Trophoblast cell (in vitro differentiated cells and primary cell): ENCODE measurements around the gene LHFPL2.
"Not testable (repeated sequence)": the region's sequence is repeated elsewhere in the genome, so short reads cannot be mapped to it uniquely, and the experiment has no call there.

Experiments
- DNase-seq, 2 donors: peaks; one replicate each; pipeline ENCODE4 v3.0.0-alpha.2; 2016
- H2AFZ ChIP-seq: 2 replicates; pipeline ENCODE4 v1.6.1; 2013; ENCODE audit warnings: low read length, moderate library complexity, mild to moderate bottlenecking; ENCODE audit not compliant: insufficient read depth, poor library complexity
- H2AK5ac ChIP-seq: 2 replicates; pipeline ENCODE4 v1.6.1; 2013; ENCODE audit warnings: mild to moderate bottlenecking, low read length
- H2BK120ac ChIP-seq: 2 replicates; pipeline ENCODE4 v1.6.1; 2013; ENCODE audit warnings: low read length, mild to moderate bottlenecking, moderate library complexity; ENCODE audit not compliant: insufficient read depth, poor library complexity
- H2BK12ac ChIP-seq: 2 replicates; pipeline ENCODE4 v1.6.1; 2013; ENCODE audit warnings: mild to moderate bottlenecking, low read length, moderate library complexity
- H2BK5ac ChIP-seq: 2 replicates; pipeline ENCODE4 v1.6.1; 2013; ENCODE audit warnings: low read length, low read depth, moderate library complexity, mild to moderate bottlenecking; ENCODE audit not compliant: poor library complexity
- H3K14ac ChIP-seq: 2 replicates; pipeline ENCODE4 v1.6.1; 2013; ENCODE audit warnings: mild to moderate bottlenecking, low read length
- H3K18ac ChIP-seq: 2 replicates; pipeline ENCODE4 v1.6.1; 2013; ENCODE audit warnings: mild to moderate bottlenecking, low read length
- H3K23ac ChIP-seq: 2 replicates; pipeline ENCODE4 v1.6.1; 2013; ENCODE audit warnings: low read length
- H3K27ac ChIP-seq: 2 replicates; pipeline ENCODE4 v1.5.1; 2013; ENCODE audit warnings: low read depth, mild to moderate bottlenecking, inconsistent platforms, low read length, moderate library complexity
- H3K27me3 ChIP-seq: 2 replicates; pipeline ENCODE4 v1.6.1; 2013; ENCODE audit warnings: inconsistent platforms, mild to moderate bottlenecking, low read length, moderate library complexity; ENCODE audit not compliant: insufficient read depth
- H3K36me3 ChIP-seq, 2 experiments: 1 replicate in 1 of 2; 2 replicates in 1 of 2; pipeline ENCODE4 v1.6.1; 2013; ENCODE audit warnings: low read length in 2 of 2, mild to moderate bottlenecking in 2 of 2, moderate library complexity in 1 of 2; ENCODE audit not compliant: insufficient read depth in 2 of 2, control insufficient read depth in 1 of 2
- H3K4ac ChIP-seq: 2 replicates; pipeline ENCODE4 v1.6.1; 2013; ENCODE audit warnings: low read depth, mild to moderate bottlenecking, low read length, moderate library complexity
- H3K4me1 ChIP-seq, 2 experiments: 1 replicate in 1 of 2; 2 replicates in 1 of 2; pipeline ENCODE4 v1.6.1; 2013; ENCODE audit warnings: low read length in 2 of 2, mild to moderate bottlenecking in 2 of 2, moderate library complexity in 1 of 2; ENCODE audit not compliant: insufficient read depth in 2 of 2, control insufficient read depth in 1 of 2
- H3K4me2 ChIP-seq: 2 replicates; pipeline ENCODE4 v1.6.1; 2013; ENCODE audit warnings: inconsistent platforms, mild to moderate bottlenecking, low read length, moderate library complexity
- H3K4me3 ChIP-seq: 2 replicates; pipeline ENCODE4 v1.5.1; 2013; ENCODE audit warnings: mild to moderate bottlenecking, low read depth, low read length, inconsistent platforms
- H3K79me1 ChIP-seq: one replicate; pipeline ENCODE4 v1.6.1; 2013; ENCODE audit warnings: low read length
- H3K79me2 ChIP-seq: 2 replicates; pipeline ENCODE4 v1.6.1; 2013; ENCODE audit warnings: low read length, mild to moderate bottlenecking; ENCODE audit not compliant: control insufficient read depth, insufficient read depth, poor library complexity
- H3K9ac ChIP-seq: 2 replicates; pipeline ENCODE4 v1.6.1; 2013; ENCODE audit warnings: mild to moderate bottlenecking, low read length
- H3K9me3 ChIP-seq: 2 replicates; pipeline ENCODE4 v1.6.1; 2013; ENCODE audit warnings: low read depth, mild to moderate bottlenecking, control low read depth, inconsistent platforms, low read length; ENCODE audit not compliant: insufficient read depth
- H4K12ac ChIP-seq: 2 replicates; pipeline ENCODE4 v1.6.1; 2013; ENCODE audit warnings: low read depth, mild to moderate bottlenecking, low read length, moderate library complexity
- H4K8ac ChIP-seq: 2 replicates; pipeline ENCODE4 v1.6.1; 2013; ENCODE audit warnings: low read depth, mild to moderate bottlenecking, low read length, moderate library complexity
- H4K91ac ChIP-seq: one replicate; pipeline ENCODE4 v1.6.1; 2013; ENCODE audit warnings: low read depth, mild to moderate bottlenecking, low read length, moderate library complexity
- WGBS: extraction: QIAGEN DNeasy Blood & Tissue Kit; methylation state at CpG from one replicate; pipeline ENCODE4 v1.1.7; 2013; ENCODE audit warnings: missing lambda C conversion rate; ENCODE audit not compliant: insufficient read length, insufficient coverage; ENCODE audit errors: extremely low coverage; 5-methylcytosine and 5-hydroxymethylcytosine counted together

LHFPL2 gene

DNA sequence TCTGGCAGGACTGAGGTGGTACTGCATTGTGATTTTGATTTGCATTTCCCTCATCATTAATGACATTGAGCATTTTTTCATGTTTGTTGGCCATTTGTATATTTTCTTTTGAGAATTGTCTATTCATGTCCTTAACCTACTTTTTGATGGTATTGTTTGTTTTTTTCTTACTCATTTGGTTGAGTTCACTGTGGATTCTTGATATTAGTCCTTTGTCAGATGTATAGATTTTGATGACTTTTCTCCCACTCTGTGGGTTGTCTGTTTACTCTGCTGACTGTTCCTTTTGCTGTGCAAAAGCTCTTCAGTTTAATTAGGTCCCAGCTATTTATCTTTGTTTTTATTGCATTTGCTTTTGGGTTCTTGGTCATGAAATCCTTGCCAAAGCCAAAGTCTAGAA, 25.3 kb upstream of the LHFPL2 start:
- H3K9me3 ChIP-seq, H3K4me3 ChIP-seq, H4K12ac ChIP-seq, H2BK5ac ChIP-seq, H3K27me3 ChIP-seq, H3K18ac ChIP-seq, H3K4ac ChIP-seq, H3K79me2 ChIP-seq, H2AK5ac ChIP-seq, H3K23ac ChIP-seq, H3K4me2 ChIP-seq, H4K91ac ChIP-seq, H3K79me1 ChIP-seq, H3K27ac ChIP-seq, H4K8ac ChIP-seq, DNase-seq, H2BK120ac ChIP-seq, H3K36me3 ChIP-seq, H2BK12ac ChIP-seq, H2AFZ ChIP-seq, H3K14ac ChIP-seq, H3K9ac ChIP-seq: not testable (repeated sequence)
- peaks cover 4 to 13% of the 10 kb centered on the region in 2 experiments for H3K4me1 ChIP-seq

DNA sequence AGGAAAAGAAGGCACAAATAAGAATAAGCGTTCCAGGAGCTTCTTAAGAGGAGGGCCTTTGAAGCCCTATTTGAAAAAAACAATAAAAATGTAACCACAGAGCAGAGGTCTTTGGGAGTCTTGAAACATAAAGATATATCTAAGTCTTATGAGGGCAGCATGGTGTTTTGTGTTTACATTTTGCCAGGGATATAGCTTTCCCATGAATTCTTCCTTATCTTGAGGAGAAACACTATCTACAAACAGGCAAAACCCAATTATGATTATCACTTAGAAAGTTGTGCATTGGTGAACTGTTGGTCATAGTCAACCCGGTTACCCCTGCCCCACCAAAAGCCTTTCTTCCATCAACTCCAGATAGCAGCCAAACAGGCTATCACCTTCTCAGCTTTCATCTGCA, 23.6 kb upstream of the LHFPL2 start:
- H3K79me2 ChIP-seq = no peaks in the 10 kb centered on the region
- no peak overlapping the region for H2AFZ ChIP-seq
- no peak overlapping the region for H2AK5ac ChIP-seq
- no peak overlapping the region for H3K14ac ChIP-seq
- no CpG with 5 or more reads among the region's 2 CpGs for WGBS
- no peak overlapping the region for H3K4ac ChIP-seq
- no peak overlapping the region for H4K8ac ChIP-seq
- H3K4me1 ChIP-seq = peaks cover 0 to 3% of the 10 kb centered on the region in 2 experiments
- no peaks in the 10 kb centered on the region for H3K27me3 ChIP-seq
- H3K18ac ChIP-seq = no peak overlapping the region
- no peak for DNase-seq
- H3K36me3 ChIP-seq = no peaks in the 10 kb centered on the region
- H3K9ac ChIP-seq = no peak overlapping the region
- H2BK5ac ChIP-seq = no peak overlapping the region
- no peak overlapping the region for H4K91ac ChIP-seq
- no peak overlapping the region for H3K23ac ChIP-seq
- no peak overlapping the region for H3K4me3 ChIP-seq
- peaks cover 2% of the 10 kb centered on the region for H3K79me1 ChIP-seq
- no peak overlapping the region for H2BK120ac ChIP-seq
- no peak overlapping the region for H3K27ac ChIP-seq
- H3K9me3 ChIP-seq = no peaks in the 10 kb centered on the region
- H2BK12ac ChIP-seq = no peak overlapping the region
- H3K4me2 ChIP-seq = no peak overlapping the region
- H4K12ac ChIP-seq = no peak overlapping the region

DNA sequence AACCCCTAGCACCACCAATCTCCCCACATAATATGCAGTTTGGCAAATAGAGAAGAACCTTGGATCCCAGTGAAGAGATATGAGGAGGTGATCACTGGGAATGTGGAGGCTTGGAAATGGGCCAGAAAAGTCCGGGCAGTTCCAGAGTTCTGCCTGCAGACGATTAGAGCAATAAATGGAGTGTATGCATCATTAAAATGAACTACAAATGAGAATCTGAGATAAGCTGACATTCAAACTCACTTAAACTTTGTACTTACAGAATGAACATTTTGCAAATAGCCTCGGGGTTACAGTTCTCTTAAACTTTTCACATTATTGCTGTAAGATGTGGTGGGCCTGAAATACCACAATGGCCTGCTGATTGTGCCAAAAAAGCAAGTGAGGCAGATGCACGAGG, 23.0 kb upstream of the LHFPL2 start:
- H3K9me3 ChIP-seq = no peaks in the 10 kb centered on the region
- no peaks in the 10 kb centered on the region for H3K79me2 ChIP-seq
- H4K8ac ChIP-seq = no peak overlapping the region
- H3K14ac ChIP-seq = no peak overlapping the region
- no peak overlapping the region for H2BK5ac ChIP-seq
- no peak overlapping the region for H2AK5ac ChIP-seq
- H3K18ac ChIP-seq = no peak overlapping the region
- WGBS = no CpG with 5 or more reads among the region's 4 CpGs
- H3K27me3 ChIP-seq = no peaks in the 10 kb centered on the region
- H2AFZ ChIP-seq = no peak overlapping the region
- H3K4me3 ChIP-seq = no peak overlapping the region
- no peak overlapping the region for H3K4ac ChIP-seq
- no peak overlapping the region for H3K4me2 ChIP-seq
- no peak for DNase-seq
- H3K4me1 ChIP-seq = peaks cover 0 to under 1% of the 10 kb centered on the region in 2 experiments
- no peak overlapping the region for H3K27ac ChIP-seq
- H4K12ac ChIP-seq = no peak overlapping the region
- H2BK120ac ChIP-seq = no peak overlapping the region
- no peaks in the 10 kb centered on the region for H3K36me3 ChIP-seq
- no peaks in the 10 kb centered on the region for H3K79me1 ChIP-seq
- no peak overlapping the region for H2BK12ac ChIP-seq
- no peak overlapping the region for H3K23ac ChIP-seq
- H4K91ac ChIP-seq = no peak overlapping the region
- H3K9ac ChIP-seq = no peak overlapping the region

DNA sequence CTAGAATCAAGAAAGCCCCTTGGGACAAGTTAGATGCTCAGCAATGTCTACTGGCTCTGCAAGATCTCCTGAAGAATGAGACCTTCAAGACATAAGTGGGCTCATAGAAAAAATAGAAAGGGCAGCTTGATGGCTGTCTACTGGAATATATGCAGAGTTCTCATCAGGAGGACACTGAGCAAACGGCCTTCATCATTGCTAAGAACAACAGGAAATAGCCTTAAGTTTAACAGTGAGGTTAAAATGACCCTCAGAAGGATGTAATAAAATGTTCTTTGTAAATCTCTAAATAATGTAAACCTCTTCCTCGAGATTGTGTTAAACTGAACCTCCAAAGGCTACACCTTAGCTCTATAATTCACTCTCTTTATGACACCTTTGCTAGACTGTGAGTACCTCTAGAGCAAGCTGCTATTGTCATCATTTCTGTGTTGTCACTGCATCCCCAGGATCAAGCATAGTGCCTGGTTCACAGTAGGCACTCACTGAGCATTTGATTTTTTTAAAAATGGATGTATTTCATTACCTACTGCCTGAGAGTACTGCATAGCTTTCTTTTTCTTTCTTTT, 22.2 kb upstream of the LHFPL2 start:
- Histone ChIP-seq H3K36me3 (no peaks in the 10 kb centered on the region), H3K9ac (no peak overlapping the region), H2BK5ac (no peak overlapping the region), H2AK5ac (no peak overlapping the region), H4K8ac (no peak overlapping the region), H3K23ac (no peak overlapping the region), H3K14ac (no peak overlapping the region), H3K4me1 (no peaks in the 10 kb centered on the region), H4K12ac (no peak overlapping the region), H3K9me3 (no peaks in the 10 kb centered on the region), H3K4me2 (no peak overlapping the region), H2BK12ac (no peak overlapping the region), H3K79me1 (no peaks in the 10 kb centered on the region), H3K27ac (no peak overlapping the region), H3K18ac (no peak overlapping the region), H3K4me3 (no peak overlapping the region), H3K4ac (no peak overlapping the region), H4K91ac (no peak overlapping the region), H2AFZ (no peak overlapping the region), H3K27me3 (no peaks in the 10 kb centered on the region), H2BK120ac (no peak overlapping the region), H3K79me2 (no peaks in the 10 kb centered on the region)
- no CpG with 5 or more reads among the region's 2 CpGs for WGBS
- no peak for DNase-seq
